K562 (cell line): ENCODE data around the gene PRKG1. TPM values are rescaled to one million over a fixed set of nuclear protein-coding genes. Genes with fewer than 3 reads are reported as not detected.

Experiments used
- ATAC-seq: fragments of 200-7000 bp; cut with Tn5 transposase; 3 replicates; pipeline ENCODE4 v1.9.1; 2020; ENCODE audit warnings: moderate library complexity
- BruUV-seq: library from RNA; stranded (reverse); fragments of 400-500 nt; replicated peaks from 2 replicates; lab custom pipeline; 2021; lab: Mats Ljungman, UMichigan
- CTCF ChIA-PET: fragments of 300-600 bp; formaldehyde crosslinking; extraction: SDS; loops from one replicate; lab custom pipeline; 2021; ENCODE audit warnings: low intra/inter-chr PET ratio; lab: Yijun Ruan, JAX
- POLR2A ChIA-PET: fragments of 300-600, 350-650 bp; sonication (Branson Sonifier 250); formaldehyde crosslinking; extraction: SDS; loops from one replicate; lab custom pipeline; 2021; ENCODE audit warnings: antibody characterized with exemption, inconsistent platforms; lab: Yijun Ruan, JAX
- DNase-seq, 4 experiments: peaks; one replicate each; pipeline versions ENCODE4 v3.0.0 to v3.0.0-alpha.2; 2011 to 2018; ENCODE audit warnings: low spot score in 3 of 4, mixed read lengths in 3 of 4; ENCODE audit errors: extremely low read depth in 1 of 4
- FAIRE-seq: peaks from 2 replicates; lab custom pipeline; 2011; peaks lifted over from hg19 to GRCh38; lab: Jason Lieb, UNC
- H2AFZ ChIP-seq: 2 replicates; pipeline ENCODE4 v1.6.0; 2011; ENCODE audit warnings: low read depth, low read length, control low read depth, inconsistent platforms
- H3K27ac ChIP-seq: fragments of 200-600 bp; 3 replicates; pipeline ENCODE4 v1.8.0; 2011; ENCODE audit warnings: low read depth, mild to moderate bottlenecking, control low read depth, inconsistent platforms, low read length, moderate library complexity, mixed read lengths; ENCODE audit errors: extremely low read depth
- H3K27me3 ChIP-seq, 2 experiments: fragments of 300-600 bp in 1 of 2; 2 replicates in 1 of 2; 3 replicates in 1 of 2; pipeline versions ENCODE4 v1.6.0 to v1.8.0; 2011; ENCODE audit warnings: inconsistent platforms in 2 of 2, low read length in 2 of 2, mild to moderate bottlenecking in 1 of 2, mixed read lengths in 1 of 2, moderate library complexity in 1 of 2; ENCODE audit not compliant: control insufficient read depth in 2 of 2, insufficient read depth in 2 of 2
- H3K36me3 ChIP-seq: fragments of 300-600 bp; 3 replicates; pipeline ENCODE4 v1.8.0; 2011; ENCODE audit warnings: mild to moderate bottlenecking, low read length, inconsistent platforms; ENCODE audit not compliant: control insufficient read depth, insufficient read depth
- H3K4me1 ChIP-seq, 2 experiments: fragments of 200-600 bp in 1 of 2; replicated peaks in 1 of 2; 2 replicates in 1 of 2; 3 replicates in 1 of 2; pipeline versions ENCODE4 v1.5.1 to v1.8.0; 2011; ENCODE audit warnings: inconsistent platforms in 2 of 2, low read length in 2 of 2, mild to moderate bottlenecking in 1 of 2, mixed read lengths in 1 of 2, moderate library complexity in 1 of 2; ENCODE audit not compliant: control insufficient read depth in 2 of 2, insufficient read depth in 2 of 2
- H3K4me2 ChIP-seq: 2 replicates; pipeline ENCODE4 v1.6.1; 2011; ENCODE audit warnings: low read length, control low read depth, inconsistent platforms, mixed read lengths; ENCODE audit not compliant: insufficient read depth
- H3K4me3 ChIP-seq: fragments of 200-600 bp; sonication (generic), shearing (Covaris generic); 2 replicates; pipeline ENCODE4 v1.5.1; 2016; ENCODE audit warnings: control low read depth, inconsistent platforms
- H3K79me2 ChIP-seq: fragments of 200-600 bp; 3 replicates; pipeline ENCODE4 v1.8.0; 2011; ENCODE audit warnings: low read length, inconsistent platforms; ENCODE audit not compliant: control insufficient read depth, insufficient read depth
- H3K9ac ChIP-seq, 2 experiments: 2 replicates each; pipeline versions ENCODE4 v1.6.0 to v1.6.1; 2011; ENCODE audit warnings: low read depth in 2 of 2, low read length in 2 of 2, control low read depth in 1 of 2, inconsistent platforms in 1 of 2, mild to moderate bottlenecking in 1 of 2, mixed read lengths in 1 of 2; ENCODE audit not compliant: insufficient read depth in 1 of 2
- H3K9me1 ChIP-seq: one replicate; pipeline ENCODE4 v1.6.0; 2011; ENCODE audit warnings: inconsistent platforms, mild to moderate bottlenecking, low read length, moderate library complexity; ENCODE audit not compliant: control insufficient read depth, insufficient read depth
- H3K9me3 ChIP-seq: replicated peaks from 2 replicates; pipeline ENCODE4 v1.5.1; 2011; ENCODE audit warnings: low read depth, low read length, inconsistent platforms; ENCODE audit not compliant: control insufficient read depth, insufficient read depth
- H4K20me1 ChIP-seq: replicated peaks from 2 replicates; pipeline ENCODE4 v1.6.1; 2011; ENCODE audit warnings: low read length, inconsistent platforms, mixed read lengths; ENCODE audit not compliant: control insufficient read depth, insufficient read depth
- BRD9 ChIP-seq: fragments of 450-650 bp; IDR thresholded peaks from 2 replicates; pipeline ENCODE4 v1.6.1; 2018; ENCODE audit warnings: low read depth; ENCODE audit not compliant: partially characterized antibody
- CHD2 ChIP-seq: IDR thresholded peaks from 2 replicates; pipeline ENCODE4 v1.6.1; 2011; ENCODE audit warnings: low read depth, low read length
- FOXK1 ChIP-seq: sonication (generic); formaldehyde crosslinking; IDR thresholded peaks from 2 replicates; pipeline ENCODE4 v1.8.0; 2022; ENCODE audit warnings: missing genetic modification reagents, mild to moderate bottlenecking, borderline replicate concordance
- FOXM1 ChIP-seq, 2 experiments: fragments of 450-650 bp in 1 of 2; sonication (generic) in 1 of 2; formaldehyde crosslinking in 1 of 2; IDR thresholded peaks; 2 replicates each; pipeline versions ENCODE4 v1.6.1 to v1.9.0; 2017 to 2022; ENCODE audit warnings: low read depth in 2 of 2, mild to moderate bottlenecking in 2 of 2, missing genetic modification reagents in 1 of 2, moderate library complexity in 1 of 2
- GABPB1 ChIP-seq: sonication (generic); formaldehyde crosslinking; IDR thresholded peaks from 2 replicates; pipeline ENCODE4 v1.8.0; 2022; ENCODE audit warnings: mild to moderate bottlenecking, missing genetic modification reagents
- NFIX ChIP-seq: fragments of 250-450 bp; sonication (Bioruptor Pico); IDR thresholded peaks from 2 replicates; pipeline ENCODE4 v1.4.0; 2020; ENCODE audit warnings: low read depth, mild to moderate bottlenecking, moderate library complexity
- POLR2H ChIP-seq: IDR thresholded peaks from 2 replicates; pipeline ENCODE4 v1.6.1; 2016; ENCODE audit warnings: missing genetic modification characterization, low read depth, mild to moderate bottlenecking, control low read depth, missing compliant biosample characterization, moderate library complexity
- RBFOX2 ChIP-seq: fragments of 200-400 bp; formaldehyde crosslinking; IDR thresholded peaks from 2 replicates; pipeline ENCODE4 v1.6.1; 2017; ENCODE audit warnings: low read depth, mild to moderate bottlenecking, low read length, moderate library complexity
- RHOXF2B ChIP-seq: fragments of 250-450 bp; sonication (Bioruptor Pico); conservative IDR thresholded peaks from 2 replicates; pipeline ENCODE4 v1.5.1; 2021
- SIN3B ChIP-seq: fragments of 450-650 bp; IDR thresholded peaks from 2 replicates; pipeline ENCODE4 v1.6.1; 2017; ENCODE audit warnings: low read depth, mild to moderate bottlenecking, moderate library complexity
- SP1 ChIP-seq: sonication (generic); formaldehyde crosslinking; IDR thresholded peaks from 2 replicates; pipeline ENCODE4 v1.8.1; 2022; ENCODE audit warnings: mild to moderate bottlenecking, missing genetic modification reagents
- TEAD4 ChIP-seq, 2 experiments: sonication (generic) in 1 of 2; formaldehyde crosslinking in 1 of 2; IDR thresholded peaks; 2 replicates each; pipeline versions ENCODE4 v1.6.1 to v1.8.0; 2012 to 2022; ENCODE audit warnings: borderline replicate concordance in 1 of 2, inconsistent platforms in 1 of 2, low read length in 1 of 2, mild to moderate bottlenecking in 1 of 2, missing genetic modification reagents in 1 of 2
- ZNF263 ChIP-seq: sonication (generic); formaldehyde crosslinking; IDR thresholded peaks from 2 replicates; pipeline ENCODE4 v1.8.0; 2022; ENCODE audit warnings: mild to moderate bottlenecking, missing genetic modification reagents, borderline replicate concordance
- WGBS: fragments of 100-300 bp; shearing (Covaris generic); methylation state at CpG from one replicate; pipeline ENCODE4 v1.1.6; 2016; ENCODE audit warnings: low coverage, mixed read lengths; ENCODE audit not compliant: insufficient coverage; ENCODE audit errors: missing lambda C conversion rate; 5-methylcytosine and 5-hydroxymethylcytosine counted together
- in situ Hi-C: fragments of 300-500 bp; cut with MboI; formaldehyde crosslinking; loops from 4 replicates; pipeline ENCODE4 v1.15.0; 2018; ENCODE audit warnings: inconsistent platforms, mixed read lengths
- intact Hi-C: fragments of 100-400 bp; cut with micrococcal nuclease; formaldehyde crosslinking; loops from 2 replicates; pipeline ENCODE4 v1.14.2; 2022
- polyA plus RNA-seq, 8 experiments: library from polyadenylated mRNA; depleted of rRNA in 4 of 8; stranded (reverse) in 5 of 8; unstranded in 3 of 8; fragments of >200 nt; fragmentation: Nextera tagmentation in 2 of 8; fragmentation: Illumina TruSeq in 1 of 8; extraction: Ambion mirVana in 2 of 8; extraction: Trizol in 1 of 8; gene quantifications; 2 replicates each; pipeline versions ENCODE4 v1.2.1 to v1.2.3, GENCODE V29; 2011 to 2014; ENCODE audit warnings: inconsistent platforms in 1 of 8, missing spikeins in 1 of 8
- total RNA-seq, 7 experiments: library from RNA; depleted of rRNA in 6 of 7; stranded (reverse); fragments of >200 nt in 6 of 7; fragmentation: Illumina TruSeq in 2 of 7; extraction: Trizol in 2 of 7; gene quantifications; 2 replicates each; pipeline versions ENCODE4 v1.2.1 to v1.2.3, GENCODE V29; 2011 to 2021; ENCODE audit warnings: low replicate concordance in 1 of 7
- TF ChIP-seq, protein P1 (sequence below): fragments of 250-450 bp; sonication (Bioruptor Pico); IDR thresholded peaks from 2 replicates; pipeline ENCODE4 v1.8.0; 2022; ENCODE audit warnings: moderate library complexity, mild to moderate bottlenecking, inconsistent platforms
- TF ChIP-seq, protein P2 (sequence below): fragments of 250-450 bp; sonication (Bioruptor Pico); IDR thresholded peaks from 2 replicates; pipeline ENCODE4 v1.5.0; 2022; ENCODE audit warnings: mild to moderate bottlenecking

The PRKG1 gene
- total and polyA plus RNA-seq, 9 of the 15 experiments (the other 6 are each of a cell fraction or from before 2014, with no cell fraction given): 0.22 TPM; not detected in 8

DNA sequence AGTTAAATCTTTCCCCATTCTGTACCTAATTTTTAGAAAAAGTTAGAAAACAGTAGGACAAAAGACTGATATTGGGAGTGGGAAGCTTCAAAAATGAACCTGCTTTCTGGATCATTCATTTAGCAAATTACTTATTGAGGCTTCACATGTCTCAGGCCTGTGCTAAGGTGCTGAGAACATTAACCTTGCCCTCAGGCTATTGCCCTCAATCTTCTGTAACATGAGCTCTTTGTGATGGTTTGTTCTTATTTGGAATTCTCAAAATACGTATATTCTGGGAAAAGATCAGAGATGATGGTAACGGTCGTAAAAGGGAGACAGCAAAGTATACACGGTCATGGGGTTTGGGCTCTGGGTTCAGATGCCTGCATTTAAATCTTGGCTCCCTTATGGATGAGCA, 39.5 kb upstream of the PRKG1 start:
- Histone ChIP-seq H3K4me3 (no peak overlapping the region), H4K20me1 (no peaks in the 10 kb centered on the region), H3K9me1 (no peaks in the 10 kb centered on the region), H3K27me3 (no peaks in the 10 kb centered on the region), H3K36me3 (no peaks in the 10 kb centered on the region), H3K4me2 (no peak overlapping the region), H3K27ac (no peak overlapping the region), H3K9ac (no peak overlapping the region), H3K79me2 (no peaks in the 10 kb centered on the region), H3K4me1 (no peaks in the 10 kb centered on the region), H2AFZ (no peak overlapping the region), H3K9me3 (no peaks in the 10 kb centered on the region)
- DNase-seq: no peak
- no peak for FAIRE-seq
- ATAC-seq: no peak
- in situ Hi-C loops (no loop called here), intact Hi-C loops (no loop called here)
- ChIA-PET CTCF (no interaction called here), POLR2A (no interaction called here)
- 0% methylated on average over 4 of the region's 4 CpGs for whole genome bisulfite sequencing
- TF ChIP-seq CHD2 (no peak), ZNF263 (CRISPR knock-in tag) (no peak)
- no TSS peak for BruUV-seq

DNA sequence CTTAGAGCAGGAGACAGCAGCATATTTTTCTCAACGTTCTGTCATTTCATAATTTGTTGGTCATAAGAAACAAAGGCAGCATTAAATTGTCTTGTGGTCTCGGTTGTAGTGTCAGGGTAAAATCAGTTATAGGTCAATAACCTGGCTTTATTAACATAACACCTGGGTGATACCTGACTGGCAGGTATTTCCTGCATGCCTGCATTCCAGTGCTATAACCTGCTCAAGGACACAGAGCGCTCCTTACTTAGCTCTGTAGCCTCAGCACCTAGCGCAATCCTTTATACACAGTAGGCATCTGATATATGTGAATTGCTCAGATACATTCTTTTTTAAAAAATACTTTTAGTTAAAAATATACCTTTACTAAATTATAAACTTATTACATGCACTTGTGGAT, 38.9 kb upstream of the PRKG1 start:
- in situ Hi-C loops (no loop called here), intact Hi-C loops (no loop called here)
- Histone ChIP-seq H3K36me3 (no peaks in the 10 kb centered on the region), H3K27ac (no peak overlapping the region), H3K27me3 (no peaks in the 10 kb centered on the region), H3K9me1 (no peaks in the 10 kb centered on the region), H4K20me1 (no peaks in the 10 kb centered on the region), H2AFZ (no peak overlapping the region), H3K79me2 (no peaks in the 10 kb centered on the region), H3K9ac (no peak overlapping the region), H3K4me3 (no peak overlapping the region), H3K9me3 (no peaks in the 10 kb centered on the region), H3K4me2 (no peak overlapping the region), H3K4me1 (no peaks in the 10 kb centered on the region)
- BruUV-seq: no TSS peak
- WGBS: 1% methylated on average over 4 of the region's 4 CpGs
- ChIA-PET CTCF (no interaction called here), POLR2A (no interaction called here)
- ATAC-seq (no peak), FAIRE-seq (no peak), DNase-seq (no peak)
- TF ChIP-seq POLR2H (tag) (no peak), FOXK1 (no peak), RHOXF2B (CRISPR knock-in tag) (no peak), SP1 (no peak), NFIX (CRISPR knock-in tag) (no peak), SIN3B (no peak), TEAD4 (IDR thresholded peaks at IDR 0.05; ENCODE audit: low read length) (no peak), TEAD4 (CRISPR knock-in tag; IDR thresholded peaks at IDR 0.05; ENCODE audit: borderline replicate concordance) (no peak), BRD9 (no peak), RBFOX2 (no peak), GABPB1 (CRISPR knock-in tag) (no peak), FOXM1 (IDR thresholded peaks at IDR 0.05; ENCODE audit: low read depth) (no peak), FOXM1 (CRISPR knock-in tag; IDR thresholded peaks at IDR 0.05; ENCODE audit: low read depth) (no peak)
- TF ChIP-seq, protein P1, sequence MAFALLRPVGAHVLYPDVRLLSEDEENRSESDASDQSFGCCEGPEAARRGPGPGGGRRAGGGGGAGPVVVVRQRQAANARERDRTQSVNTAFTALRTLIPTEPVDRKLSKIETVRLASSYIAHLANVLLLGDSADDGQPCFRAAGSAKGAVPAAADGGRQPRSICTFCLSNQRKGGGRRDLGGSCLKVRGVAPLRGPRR (CRISPR knock-in tag): no peak
- TF ChIP-seq, protein P2, sequence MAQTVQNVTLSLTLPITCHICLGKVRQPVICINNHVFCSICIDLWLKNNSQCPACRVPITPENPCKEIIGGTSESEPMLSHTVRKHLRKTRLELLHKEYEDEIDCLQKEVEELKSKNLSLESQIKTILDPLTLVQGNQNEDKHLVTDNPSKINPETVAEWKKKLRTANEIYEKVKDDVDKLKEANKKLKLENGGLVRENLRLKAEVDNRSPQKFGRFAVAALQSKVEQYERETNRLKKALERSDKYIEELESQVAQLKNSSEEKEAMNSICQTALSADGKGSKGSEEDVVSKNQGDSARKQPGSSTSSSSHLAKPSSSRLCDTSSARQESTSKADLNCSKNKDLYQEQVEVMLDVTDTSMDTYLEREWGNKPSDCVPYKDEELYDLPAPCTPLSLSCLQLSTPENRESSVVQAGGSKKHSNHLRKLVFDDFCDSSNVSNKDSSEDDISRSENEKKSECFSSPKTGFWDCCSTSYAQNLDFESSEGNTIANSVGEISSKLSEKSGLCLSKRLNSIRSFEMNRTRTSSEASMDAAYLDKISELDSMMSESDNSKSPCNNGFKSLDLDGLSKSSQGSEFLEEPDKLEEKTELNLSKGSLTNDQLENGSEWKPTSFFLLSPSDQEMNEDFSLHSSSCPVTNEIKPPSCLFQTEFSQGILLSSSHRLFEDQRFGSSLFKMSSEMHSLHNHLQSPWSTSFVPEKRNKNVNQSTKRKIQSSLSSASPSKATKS: no peak
